ENCODE results near the gene SFXN3.
"Not testable (repeated sequence)": the region's sequence is repeated elsewhere in the genome, so short reads cannot be mapped to it uniquely, and the experiment has no call there.

SFXN3 gene

DNA sequence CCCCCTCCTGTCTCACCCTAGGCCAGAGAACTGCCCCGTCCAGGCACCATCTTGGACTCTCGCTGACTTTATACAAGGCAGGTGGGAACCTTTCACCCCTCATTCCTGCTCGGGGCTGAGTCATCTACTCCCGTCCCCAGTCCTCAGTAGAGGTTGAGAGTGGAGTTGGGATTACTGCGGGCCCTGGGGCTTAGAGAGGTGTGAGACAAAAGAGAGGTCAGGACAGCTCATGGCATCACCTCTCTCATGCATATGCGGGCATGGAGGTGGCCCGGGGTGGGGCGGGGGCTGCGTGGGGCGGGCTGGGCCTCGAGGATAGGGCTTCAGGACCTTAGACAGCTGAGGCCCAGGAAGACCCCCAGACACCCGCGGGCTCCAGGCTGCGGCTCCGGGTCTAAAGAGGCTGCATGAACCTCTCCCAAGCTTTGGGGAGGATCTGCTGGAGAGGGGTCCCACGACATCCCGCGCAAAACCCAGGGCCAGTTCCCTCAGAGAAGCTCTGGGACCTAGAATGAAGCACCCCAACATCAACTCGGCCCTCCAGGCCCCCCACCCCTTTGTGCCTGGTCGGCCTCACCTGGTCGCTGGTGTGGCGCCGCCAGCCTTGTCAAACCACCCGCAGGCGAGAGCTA, 422 bp upstream of the SFXN3 start:
- TF ChIP-seq, protein P1, sequence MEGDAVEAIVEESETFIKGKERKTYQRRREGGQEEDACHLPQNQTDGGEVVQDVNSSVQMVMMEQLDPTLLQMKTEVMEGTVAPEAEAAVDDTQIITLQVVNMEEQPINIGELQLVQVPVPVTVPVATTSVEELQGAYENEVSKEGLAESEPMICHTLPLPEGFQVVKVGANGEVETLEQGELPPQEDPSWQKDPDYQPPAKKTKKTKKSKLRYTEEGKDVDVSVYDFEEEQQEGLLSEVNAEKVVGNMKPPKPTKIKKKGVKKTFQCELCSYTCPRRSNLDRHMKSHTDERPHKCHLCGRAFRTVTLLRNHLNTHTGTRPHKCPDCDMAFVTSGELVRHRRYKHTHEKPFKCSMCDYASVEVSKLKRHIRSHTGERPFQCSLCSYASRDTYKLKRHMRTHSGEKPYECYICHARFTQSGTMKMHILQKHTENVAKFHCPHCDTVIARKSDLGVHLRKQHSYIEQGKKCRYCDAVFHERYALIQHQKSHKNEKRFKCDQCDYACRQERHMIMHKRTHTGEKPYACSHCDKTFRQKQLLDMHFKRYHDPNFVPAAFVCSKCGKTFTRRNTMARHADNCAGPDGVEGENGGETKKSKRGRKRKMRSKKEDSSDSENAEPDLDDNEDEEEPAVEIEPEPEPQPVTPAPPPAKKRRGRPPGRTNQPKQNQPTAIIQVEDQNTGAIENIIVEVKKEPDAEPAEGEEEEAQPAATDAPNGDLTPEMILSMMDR (IDR thresholded peaks at IDR 0.05; ENCODE audit: borderline replicate concordance, control extremely low read depth, extremely low read depth, insufficient read depth, missing control alignments) = no peak
- no peak for DNase-seq (ENCODE audit: low spot score)
- in situ Hi-C loops (cut with MboI; ENCODE audit: low sequenced_read_pairs, unreplicated experiment) = loop anchor here (10.0 kb wide), 1 partner anchor 114 kb away; no protein-coding TSS in a partner anchor

DNA sequence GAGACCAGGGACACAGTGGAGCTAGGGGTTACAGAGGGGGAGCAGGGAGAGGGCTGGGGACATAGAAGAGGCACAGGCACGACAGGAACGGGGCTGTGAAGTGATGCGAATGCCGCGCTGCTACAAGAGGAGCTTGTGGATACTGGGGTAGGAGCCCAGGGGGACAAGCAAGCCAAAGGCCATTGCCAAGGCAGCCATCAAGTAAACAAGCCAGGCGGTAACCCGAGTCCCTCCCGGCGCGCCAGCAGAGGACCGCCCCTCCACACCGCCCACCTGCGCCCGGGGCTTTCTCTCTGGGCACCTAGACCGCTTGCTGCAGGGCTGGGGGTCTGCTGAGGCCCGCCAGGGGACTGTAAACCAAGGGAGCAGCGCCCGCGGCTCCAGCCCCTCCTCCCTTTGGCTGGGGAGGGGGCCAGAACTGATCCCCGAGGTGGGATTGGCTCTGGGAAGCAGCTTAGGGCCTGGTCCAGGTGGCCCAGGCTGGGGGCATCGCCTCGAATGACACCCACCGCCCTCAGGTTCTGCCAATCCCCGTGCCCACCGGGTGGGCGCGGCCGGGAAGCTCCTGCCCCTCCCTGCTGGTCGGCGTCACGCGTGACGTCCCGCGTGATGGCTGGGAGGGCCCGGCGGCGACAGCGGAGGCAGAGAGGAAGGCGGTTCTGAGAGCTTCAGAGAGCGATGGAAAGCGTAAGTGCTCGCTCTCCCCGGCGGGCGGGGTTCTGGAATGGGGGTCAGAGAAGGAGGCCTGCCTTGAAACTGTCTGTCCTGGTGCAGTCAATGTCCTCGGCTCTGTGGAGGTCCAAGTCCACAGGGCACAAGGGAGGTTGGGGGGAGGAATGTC, 982 bp downstream of the SFXN3 start:
- TF ChIP-seq, protein P1 (IDR thresholded peaks at IDR 0.05; ENCODE audit: borderline replicate concordance, control extremely low read depth, extremely low read depth, insufficient read depth, missing control alignments) = no peak
- in situ Hi-C loops (cut with MboI; ENCODE audit: low sequenced_read_pairs, unreplicated experiment) = loop anchor here (10.0 kb wide), 1 partner anchor 113 kb away; no protein-coding TSS in a partner anchor
- peak; percentile 73 for DNase-seq (ENCODE audit: low spot score)

DNA sequence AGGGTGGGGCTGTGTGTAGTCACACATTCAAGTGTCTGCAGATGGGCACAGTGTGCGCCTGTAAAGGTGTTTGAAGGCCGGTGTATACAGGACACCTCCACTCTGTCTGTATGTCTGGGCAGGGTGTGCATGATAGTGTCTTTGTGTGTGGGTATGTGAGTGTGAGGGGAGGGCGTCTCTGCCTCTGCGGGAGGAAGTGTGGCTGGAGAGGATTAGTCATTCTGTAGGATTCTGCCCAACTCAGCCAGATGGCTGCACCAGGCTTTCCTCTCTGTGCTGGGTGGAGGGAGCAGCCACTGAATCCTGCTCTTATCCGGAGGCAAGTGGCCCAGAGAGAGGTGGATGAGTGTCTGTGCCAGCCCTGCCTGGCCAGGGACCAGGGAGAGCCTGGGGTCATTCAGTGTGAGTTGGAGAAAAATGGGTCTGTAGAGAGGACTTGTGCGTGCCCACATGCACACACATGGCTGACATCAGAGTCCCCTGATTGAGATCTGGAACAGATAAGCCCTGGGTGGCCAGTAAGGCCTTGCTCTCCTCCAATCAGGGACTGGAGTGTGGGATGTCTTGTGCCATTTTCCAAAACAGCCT, 1.7 kb downstream of the SFXN3 start:
- TF ChIP-seq, protein P1 (IDR thresholded peaks at IDR 0.05; ENCODE audit: borderline replicate concordance, control extremely low read depth, extremely low read depth, insufficient read depth, missing control alignments) = no peak
- in situ Hi-C loops (cut with MboI; ENCODE audit: low sequenced_read_pairs, unreplicated experiment) = loop anchor here (10.0 kb wide), 1 partner anchor 112 kb away; no protein-coding TSS in a partner anchor
- DNase-seq (ENCODE audit: low spot score) = no peak

DNA sequence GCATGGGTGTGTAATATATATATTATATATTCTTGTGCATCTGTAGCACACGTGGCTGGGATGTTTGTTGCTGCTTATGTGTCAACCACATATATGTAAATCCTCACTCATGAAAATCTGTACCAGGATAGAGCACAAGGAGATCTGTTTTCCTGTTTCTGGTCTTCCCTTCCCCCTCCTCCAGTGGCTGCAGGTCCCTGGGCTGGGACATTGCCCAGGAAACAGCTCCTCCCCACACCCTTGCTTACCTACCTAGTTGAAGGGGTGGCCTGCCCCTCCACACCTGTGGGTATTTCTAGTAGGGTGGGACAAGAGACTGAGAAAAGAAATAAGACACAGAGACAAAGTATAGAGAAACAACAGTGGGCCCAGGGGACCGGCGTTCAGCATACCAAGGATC, 2.2 kb downstream of the SFXN3 start:
- in situ Hi-C loops (cut with MboI; ENCODE audit: low sequenced_read_pairs, unreplicated experiment) = loop anchor here (10.0 kb wide), 1 partner anchor 112 kb away; no protein-coding TSS in a partner anchor
- TF ChIP-seq, protein P1 (IDR thresholded peaks at IDR 0.05; ENCODE audit: borderline replicate concordance, control extremely low read depth, extremely low read depth, insufficient read depth, missing control alignments) = no peak
- no peak for DNase-seq (ENCODE audit: low spot score)

DNA sequence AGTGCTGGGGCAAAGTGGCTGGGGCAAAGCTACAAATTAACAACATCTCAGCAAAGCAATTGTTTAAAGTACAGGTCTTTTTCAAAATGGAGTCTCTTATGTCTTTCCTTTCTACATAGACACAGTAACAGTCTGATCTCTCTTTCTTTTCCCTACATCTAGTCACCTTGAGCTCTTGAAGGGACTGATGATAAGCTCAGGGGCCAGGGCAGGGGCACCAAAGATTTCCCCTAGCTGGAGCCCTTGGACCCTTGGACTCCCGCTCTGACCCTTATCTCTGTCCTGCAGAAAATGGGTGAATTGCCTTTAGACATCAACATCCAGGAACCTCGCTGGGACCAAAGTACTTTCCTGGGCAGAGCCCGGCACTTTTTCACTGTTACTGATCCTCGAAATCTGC, 3.4 kb downstream of the SFXN3 start:
- in situ Hi-C loops (cut with MboI; ENCODE audit: low sequenced_read_pairs, unreplicated experiment) = loop anchor here (10.0 kb wide), 1 partner anchor 110 kb away; no protein-coding TSS in a partner anchor
- not testable (repeated sequence) for DNase-seq (ENCODE audit: low spot score)

DNA sequence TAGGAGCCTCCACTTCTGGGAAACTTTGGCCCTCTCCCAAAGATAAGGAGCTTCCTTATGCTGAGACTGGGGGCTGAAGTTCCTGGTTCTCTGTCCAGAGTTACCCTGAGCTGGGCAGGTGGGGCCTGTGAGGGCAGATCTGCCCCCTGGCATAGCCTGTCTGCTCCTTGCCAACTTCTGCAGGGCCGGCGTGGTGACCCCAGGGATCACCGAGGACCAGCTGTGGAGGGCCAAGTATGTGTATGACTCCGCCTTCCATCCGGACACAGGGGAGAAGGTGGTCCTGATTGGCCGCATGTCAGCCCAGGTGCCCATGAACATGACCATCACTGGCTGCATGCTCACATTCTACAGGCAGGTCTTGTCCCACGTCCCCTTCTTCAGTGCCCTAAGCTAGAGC, 4.3 kb downstream of the SFXN3 start:
- in situ Hi-C loops (cut with MboI; ENCODE audit: low sequenced_read_pairs, unreplicated experiment) = loop anchor here (10.0 kb wide), 1 partner anchor 109 kb away; no protein-coding TSS in a partner anchor
- TF ChIP-seq, protein P1 (IDR thresholded peaks at IDR 0.05; ENCODE audit: borderline replicate concordance, control extremely low read depth, extremely low read depth, insufficient read depth, missing control alignments) = no peak
- DNase-seq (ENCODE audit: low spot score) = no peak

All from GM13976 (cell line).